HepG2 (cell line): ENCODE measurements around the gene PCGF2. TPM values are rescaled to one million over a fixed set of nuclear protein-coding genes. Genes with fewer than 3 reads are reported as not detected.

Experiments used
- AKAP8 ChIP-seq: sonication (generic); formaldehyde crosslinking; IDR thresholded peaks from 2 replicates; pipeline ENCODE4 v1.5.1; 2020; ENCODE audit warnings: mild to moderate bottlenecking, missing genetic modification reagents
- ATF5 ChIP-seq: sonication (generic); formaldehyde crosslinking; IDR thresholded peaks from 2 replicates; pipeline ENCODE4 v1.4.0; 2020; ENCODE audit warnings: mild to moderate bottlenecking, low read depth, missing genetic modification reagents
- BATF2 ChIP-seq: sonication (generic); formaldehyde crosslinking; IDR thresholded peaks from 2 replicates; pipeline ENCODE4 v1.8.0; 2022; ENCODE audit warnings: mild to moderate bottlenecking, missing genetic modification reagents, moderate library complexity
- CERS6 ChIP-seq: sonication (generic); formaldehyde crosslinking; IDR thresholded peaks from 2 replicates; pipeline ENCODE4 v1.5.0; 2020; ENCODE audit warnings: missing genetic modification reagents
- CREBL2 ChIP-seq: sonication (generic); formaldehyde crosslinking; IDR thresholded peaks from 2 replicates; pipeline ENCODE4 v1.8.1; 2023; ENCODE audit warnings: missing genetic modification reagents, mild to moderate bottlenecking, borderline replicate concordance
- FOXP1 ChIP-seq, 2 experiments: fragments of 450-650 bp in 1 of 2; IDR thresholded peaks; 2 replicates each; pipeline ENCODE4 v1.6.1; 2017 to 2018; ENCODE audit warnings: antibody characterized with exemption in 1 of 2
- GLI4 ChIP-seq: sonication (generic); formaldehyde crosslinking; IDR thresholded peaks from 2 replicates; pipeline ENCODE4 v1.5.1; 2020; ENCODE audit warnings: missing genetic modification reagents, mild to moderate bottlenecking, moderate library complexity, borderline replicate concordance
- HIVEP1 ChIP-seq: sonication (generic); formaldehyde crosslinking; IDR thresholded peaks from 2 replicates; pipeline ENCODE4 v1.4.0; 2020; ENCODE audit warnings: mild to moderate bottlenecking, missing genetic modification reagents
- HNF4A ChIP-seq: sonication (generic); formaldehyde crosslinking; IDR thresholded peaks from 2 replicates; pipeline ENCODE4 v1.4.0; 2020; ENCODE audit warnings: missing genetic modification reagents
- HNRNPH1 ChIP-seq: fragments of 200-400 bp; formaldehyde crosslinking; optimal IDR thresholded peaks from 2 replicates; pipeline ENCODE3; 2017; ENCODE audit warnings: mild to moderate bottlenecking, low read depth, low read length
- HNRNPK ChIP-seq: fragments of 200-400 bp; formaldehyde crosslinking; IDR thresholded peaks from 2 replicates; pipeline ENCODE4 v1.6.1; 2018; ENCODE audit warnings: low read length, low read depth, moderate library complexity, mild to moderate bottlenecking; ENCODE audit not compliant: poor library complexity, severe bottlenecking
- KAT7 ChIP-seq: IDR thresholded peaks from 2 replicates; pipeline ENCODE4 v1.6.1; 2018; ENCODE audit warnings: borderline replicate concordance, missing compliant biosample characterization
- KDM3A ChIP-seq: IDR thresholded peaks from 2 replicates; pipeline ENCODE4 v1.6.1; 2018; ENCODE audit warnings: low read depth, missing compliant biosample characterization
- MTA1 ChIP-seq: sonication (generic); formaldehyde crosslinking; IDR thresholded peaks from 2 replicates; pipeline ENCODE4 v1.4.0; 2020; ENCODE audit warnings: missing genetic modification reagents, mild to moderate bottlenecking, borderline replicate concordance
- MXD4 ChIP-seq: IDR thresholded peaks from 2 replicates; pipeline ENCODE4 v1.6.1; 2016; ENCODE audit warnings: mild to moderate bottlenecking, missing biosample characterization, missing genetic modification reagents
- MYPOP ChIP-seq: sonication (generic); formaldehyde crosslinking; IDR thresholded peaks from 2 replicates; pipeline ENCODE4 v1.8.1; 2023; ENCODE audit warnings: mild to moderate bottlenecking, moderate library complexity, missing genetic modification reagents
- POLR2A ChIP-seq, 2 experiments: IDR thresholded peaks; 2 replicates each; pipeline ENCODE4 v1.6.1; 2011; ENCODE audit warnings: low read depth in 2 of 2, low read length in 2 of 2, mild to moderate bottlenecking in 1 of 2, moderate library complexity in 1 of 2; ENCODE audit not compliant: insufficient read depth in 1 of 2
- SMAD1 ChIP-seq: sonication (generic); formaldehyde crosslinking; IDR thresholded peaks from 2 replicates; pipeline ENCODE4 v1.4.0; 2020; ENCODE audit warnings: missing genetic modification reagents, low read depth, mild to moderate bottlenecking, borderline replicate concordance
- ZBTB1 ChIP-seq: sonication (generic); formaldehyde crosslinking; IDR thresholded peaks from 2 replicates; pipeline ENCODE4 v1.4.0; 2020; ENCODE audit warnings: missing genetic modification reagents, borderline replicate concordance
- ZNF136 ChIP-seq: sonication (generic); formaldehyde crosslinking; IDR thresholded peaks from 2 replicates; pipeline ENCODE4 v1.8.1; 2022; ENCODE audit warnings: low read depth, mild to moderate bottlenecking, moderate library complexity, missing genetic modification reagents
- ZNF205 ChIP-seq: IDR thresholded peaks from 2 replicates; pipeline ENCODE4 v1.6.1; 2018; ENCODE audit warnings: missing biosample characterization, missing genetic modification reagents
- ZNF574 ChIP-seq: sonication (generic); formaldehyde crosslinking; IDR thresholded peaks from 2 replicates; pipeline ENCODE4 v1.4.0; 2020; ENCODE audit warnings: missing genetic modification reagents
- polyA plus RNA-seq, 8 experiments: library from polyadenylated mRNA; depleted of rRNA in 3 of 8; stranded (reverse) in 7 of 8; unstranded in 1 of 8; fragments of >200 nt; fragmentation: Illumina TruSeq in 4 of 8; extraction: Trizol in 4 of 8; gene quantifications; 2 replicates each; pipeline versions ENCODE4 v1.2.1 to v1.2.3, GENCODE V29; 2011 to 2016; ENCODE audit warnings: low read depth in 4 of 8, missing spikeins in 1 of 8, mixed read lengths in 1 of 8; ENCODE audit not compliant: insufficient read depth in 1 of 8
- total RNA-seq, 5 experiments: library from RNA; depleted of rRNA; stranded (reverse); fragments of >200 nt; fragmentation: Illumina TruSeq; extraction: Trizol; gene quantifications; 2 replicates each; pipeline ENCODE4 v1.2.3, GENCODE V29; 2016; ENCODE audit warnings: low read depth in 1 of 5

PCGF2 gene
- total and polyA plus RNA-seq, 2 of the 13 experiments (the other 11 are each of a cell fraction or from before 2014, with no cell fraction given), result 11.6 to 29.4 TPM

- TF ChIP-seq GLI4 (CRISPR knock-in tag) (peak; percentile 46; the same call in 1 of the 2 replicates), CREBL2 (CRISPR knock-in tag) (peak; percentile 47; the same call in 1 of the 2 replicates), MTA1 (peak; percentile 95; the same call in 1 of the 2 replicates), FOXP1 (IDR thresholded peaks at IDR 0.05) (no peak), FOXP1 (CRISPR knock-in tag; IDR thresholded peaks at IDR 0.05) (0 out of 2 replicates have a peak, but pooled peaks have one; percentile 20), HNRNPH1 (no peak), KAT7 (peak; percentile 92; the same call in 1 of the 2 replicates), ZBTB1 (CRISPR knock-in tag) (no peak), ATF5 (CRISPR knock-in tag) (0 out of 2 replicates have a peak, but pooled peaks have one; percentile 20), CERS6 (CRISPR knock-in tag) (no peak), POLR2A (IDR thresholded peaks at IDR 0.05; ENCODE audit: insufficient read depth in 1 of 2, low read depth in 2 of 2, low read length in 2 of 2) (peak in 1 of 2 experiments; percentile 72; a peak in 3 of 4 replicates), HNRNPK (no peak), ZNF205 (CRISPR knock-in tag) (peak; percentile 68; the same call in 1 of the 2 replicates), ZNF136 (no peak), HIVEP1 (CRISPR knock-in tag) (peak; percentile 81; the same call in 1 of the 2 replicates), ZNF574 (CRISPR knock-in tag) (peak; percentile 58), SMAD1 (no peak), MXD4 (CRISPR knock-in tag) (peak; percentile 47; the same call in 1 of the 2 replicates), MYPOP (CRISPR knock-in tag) (no peak), HNF4A (CRISPR knock-in tag) (peak; percentile 78), AKAP8 (peak; percentile 65; the same call in 1 of the 2 replicates), BATF2 (CRISPR knock-in tag) (0 out of 2 replicates have a peak, but pooled peaks have one; percentile 11), KDM3A (CRISPR knock-in tag) (peak; percentile 48; the same call in 1 of the 2 replicates)
Observed at GRCh38 chr17:38730526-38731379, 17.4 kb downstream of the PCGF2 start (continued).
